HG02852 (cell line): ENCODE results near the gene RHCE.
A peak's percentile ranks its signal among the peaks of the same experiment; 100 is the strongest.
"Not testable (repeated sequence)": the region's sequence is repeated elsewhere in the genome, so short reads cannot be mapped to it uniquely, and the experiment has no call there.

ENCODE experiments used
- ATAC-seq: cut with Tn5 transposase; IDR thresholded peaks from one replicate; pipeline ENCODE4 v1.9.1; 2021; ENCODE audit warnings: mild to moderate bottlenecking, moderate library complexity; ENCODE audit not compliant: unreplicated experiment

Gene RHCE

GRCh38 chr1:25349606-25350005 is 71.0 kb downstream of the RHCE start:
- no peak for ATAC-seq

GRCh38 chr1:25347556-25347955 is 73.1 kb downstream of the RHCE start:
- ATAC-seq, result no peak

GRCh38 chr1:25343872-25344271 is 76.8 kb downstream of the RHCE start:
- no peak for ATAC-seq

- no peak for ATAC-seq
Measured at GRCh38 chr1:25342846-25343245, 77.8 kb downstream of the RHCE start.

DNA sequence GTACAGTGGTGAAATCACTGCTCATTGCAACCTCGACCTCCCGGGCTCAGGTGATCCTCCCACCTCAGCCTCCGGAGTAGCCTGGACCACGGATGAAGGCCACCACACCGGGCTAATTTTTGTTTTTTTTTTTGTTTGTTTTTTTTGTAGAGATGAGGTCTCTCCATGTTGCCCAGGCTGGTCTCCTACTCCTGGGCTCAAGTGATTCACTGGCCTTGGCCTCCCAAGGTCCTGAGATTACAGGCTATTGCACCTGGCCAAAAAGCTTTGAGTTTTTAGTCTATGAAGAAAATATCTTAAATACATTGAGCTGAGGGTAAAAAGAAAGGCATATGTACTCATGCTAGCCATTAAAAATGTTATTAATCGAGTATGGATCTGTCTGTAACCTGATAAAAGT is 78.9 kb downstream of the RHCE start:
- no peak for ATAC-seq

GRCh38 chr1:25338986-25339385 is 81.6 kb downstream of the RHCE start:
- ATAC-seq, result no peak

DNA sequence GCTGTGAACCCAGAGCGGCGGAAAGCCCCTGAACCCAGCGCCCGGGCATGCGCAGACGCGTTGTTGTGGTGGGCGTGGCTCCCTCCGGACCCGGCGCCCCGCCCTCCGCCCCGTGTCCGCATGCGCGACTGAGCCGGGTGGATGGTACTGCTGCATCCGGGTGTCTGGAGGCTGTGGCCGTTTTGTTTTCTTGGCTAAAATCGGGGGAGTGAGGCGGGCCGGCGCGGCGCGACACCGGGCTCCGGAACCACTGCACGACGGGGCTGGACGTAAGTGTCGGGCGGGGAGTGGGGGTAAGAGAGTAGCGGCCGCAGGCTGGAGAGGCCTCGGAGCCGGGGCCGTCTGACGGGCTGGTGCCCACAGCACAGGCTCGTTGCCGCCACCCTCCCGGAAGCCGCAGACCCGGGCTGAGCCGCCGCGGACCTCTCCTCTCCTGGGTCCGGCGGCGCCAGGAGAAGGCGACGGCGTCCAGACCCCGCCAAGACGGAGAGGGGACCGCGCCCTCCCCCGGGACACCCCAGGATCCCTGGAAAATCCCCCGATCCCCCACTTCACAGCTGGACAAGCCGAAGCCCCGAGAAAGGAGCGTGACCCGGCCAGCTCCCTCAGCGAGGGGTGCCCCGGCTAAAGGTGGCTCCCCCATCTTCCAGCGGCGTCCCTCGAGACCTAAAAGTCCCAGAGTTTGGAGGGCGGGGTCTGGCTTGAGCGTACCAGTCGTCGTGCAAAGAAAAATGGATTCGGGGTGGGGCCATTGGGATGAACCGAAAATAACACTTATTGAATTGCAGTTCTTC is 82.2 kb downstream of the RHCE start, which contains the start of gene TMEM50A:
Gene TMEM50A, plus strand, starts transcription at position 147 of the 794 bp plus-strand sequence. CDS start 2,153 bp downstream, outside the sequence.
- ATAC-seq, result peak; percentile 64

- peak; percentile 50 for ATAC-seq
Measured at GRCh38 chr1:25337483-25338187, 83.0 kb downstream of the RHCE start.

DNA sequence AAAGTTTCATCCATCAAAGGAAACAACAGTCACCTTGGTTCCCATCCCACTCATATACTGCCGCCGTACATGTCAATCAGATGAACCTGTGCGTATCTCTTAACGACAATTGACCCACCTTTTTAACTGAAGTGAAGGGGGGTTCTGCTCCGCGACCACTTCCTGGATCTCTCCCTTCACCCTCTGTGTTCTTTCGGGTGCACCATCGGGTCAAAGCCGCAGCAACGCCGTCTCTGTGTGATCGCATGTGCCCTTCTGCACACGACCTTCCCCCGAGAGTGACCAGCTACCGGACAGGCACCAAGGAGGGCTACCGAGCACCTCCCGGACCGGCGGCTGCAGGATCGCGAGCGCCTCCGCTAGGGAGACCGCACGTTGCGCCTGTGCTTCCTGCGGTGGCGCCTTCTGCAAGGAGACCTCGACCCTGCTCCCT is 83.7 kb downstream of the RHCE start:
- peak; percentile 17 for ATAC-seq

GRCh38 chr1:25329950-25330349 is 90.7 kb downstream of the RHCE start:
- ATAC-seq, result not testable (repeated sequence)

GRCh38 chr1:25329336-25329735 is 91.3 kb downstream of the RHCE start:
- ATAC-seq, result not testable (repeated sequence)

DNA sequence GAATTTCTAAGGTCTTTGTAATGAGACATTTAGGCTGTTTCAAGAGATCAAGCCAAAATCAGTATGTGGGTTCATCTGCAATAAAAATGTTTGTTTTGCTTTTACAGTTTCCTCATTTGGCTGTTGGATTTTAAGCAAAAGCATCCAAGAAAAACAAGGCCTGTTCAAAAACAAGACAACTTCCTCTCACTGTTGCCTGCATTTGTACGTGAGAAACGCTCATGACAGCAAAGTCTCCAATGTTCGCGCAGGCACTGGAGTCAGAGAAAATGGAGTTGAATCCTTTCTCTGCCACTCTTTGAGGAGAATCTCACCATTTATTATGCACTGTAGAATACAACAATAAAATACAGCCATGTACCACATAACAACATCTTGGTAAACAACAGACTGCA is 91.8 kb downstream of the RHCE start:
- ATAC-seq, result not testable (repeated sequence)

- not testable (repeated sequence) for ATAC-seq
Measured at GRCh38 chr1:25327864-25328790, 92.5 kb downstream of the RHCE start.

GRCh38 chr1:25324407-25324806 is 96.2 kb downstream of the RHCE start:
- not testable (repeated sequence) for ATAC-seq

- not testable (repeated sequence) for ATAC-seq
Measured at GRCh38 chr1:25322127-25322526, 98.5 kb downstream of the RHCE start.

GRCh38 chr1:25320314-25320938 is 100.2 kb downstream of the RHCE start:
- ATAC-seq, result not testable (repeated sequence)

DNA sequence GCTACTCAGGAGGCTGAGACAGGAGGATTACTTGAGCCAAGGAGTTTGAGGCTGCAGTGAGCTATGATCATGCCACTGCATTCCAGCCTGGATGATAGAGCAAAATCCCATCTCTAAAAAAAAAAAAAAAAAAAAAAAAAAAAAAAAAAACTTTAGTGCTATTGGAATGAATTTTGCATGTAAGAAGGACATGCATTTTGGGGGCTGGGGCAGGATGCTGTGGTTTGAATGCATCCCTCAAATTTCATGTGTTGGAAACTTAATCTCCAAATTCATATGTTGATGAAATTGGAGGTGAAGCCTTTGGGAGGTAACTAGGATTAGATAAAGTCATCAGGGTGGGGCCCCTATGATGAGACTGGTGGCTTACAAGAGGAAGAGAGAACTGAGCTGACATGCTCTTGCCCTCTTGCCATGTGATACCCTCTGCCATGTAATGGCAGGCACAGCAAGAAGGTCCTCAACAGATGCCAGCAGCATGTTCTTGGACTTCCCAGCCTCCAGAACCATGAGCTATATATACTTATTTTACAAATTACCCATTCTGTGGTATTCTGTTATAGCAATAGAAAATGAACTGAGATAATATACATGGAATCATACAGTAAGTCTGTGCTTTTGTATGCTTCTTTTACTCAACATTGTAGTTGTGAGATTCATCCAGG is 107.7 kb downstream of the RHCE start:
- ATAC-seq, result not testable (repeated sequence)
